ENCODE results near the gene ADAT3.
A peak's percentile ranks its signal among the peaks of the same experiment; 100 is the strongest.

The ADAT3 gene

GRCh38 chr19:1862068-1862423 lies 43.2 kb upstream of the ADAT3 start:
- H3K36me3 ChIP-seq (ENCODE audit: control insufficient read depth, insufficient read depth, low read length), result no peaks in the 10 kb centered on the region
- H3K4me1 ChIP-seq (ENCODE audit: control insufficient read depth, insufficient read depth, low read length), result peaks cover 56% of the 10 kb centered on the region
- peak overlapping the region; percentile 71 for H3K9ac ChIP-seq (ENCODE audit: low read length)
- peak overlapping the region; percentile 31 for H3K4me3 ChIP-seq (ENCODE audit: low read length)
- H3K27me3 ChIP-seq (ENCODE audit: control insufficient read depth, insufficient read depth, low read length), result no peaks in the 10 kb centered on the region
- no peaks in the 10 kb centered on the region for H3K9me3 ChIP-seq (ENCODE audit: control insufficient read depth, low read length)

GRCh38 chr19:1862424-1863327 lies 42.5 kb upstream of the ADAT3 start:
- no peaks in the 10 kb centered on the region for H3K27me3 ChIP-seq (ENCODE audit: control insufficient read depth, insufficient read depth, low read length)
- peak overlapping the region; percentile 31 for H3K4me3 ChIP-seq (ENCODE audit: low read length)
- peaks cover 50% of the 10 kb centered on the region for H3K4me1 ChIP-seq (ENCODE audit: control insufficient read depth, insufficient read depth, low read length)
- H3K9ac ChIP-seq (ENCODE audit: low read length), result peak overlapping the region; percentile 71
- no peaks in the 10 kb centered on the region for H3K36me3 ChIP-seq (ENCODE audit: control insufficient read depth, insufficient read depth, low read length)
- H3K9me3 ChIP-seq (ENCODE audit: control insufficient read depth, low read length), result no peaks in the 10 kb centered on the region

- H3K4me1 ChIP-seq (ENCODE audit: control insufficient read depth, insufficient read depth, low read length), result peaks cover 43% of the 10 kb centered on the region
Observed at GRCh38 chr19:1863328-1863637, 41.9 kb upstream of the ADAT3 start, which contains the start of gene KLF16. Gene KLF16, minus strand, starts transcription at chr19:1863579. Its CDS starts 82 bp downstream, at chr19:1863497.

GRCh38 chr19:1863638-1864479 lies 41.3 kb upstream of the ADAT3 start:
- Histone ChIP-seq H3K27me3 (ENCODE audit: control insufficient read depth, insufficient read depth, low read length) (no peaks in the 10 kb centered on the region), H3K36me3 (ENCODE audit: control insufficient read depth, insufficient read depth, low read length) (no peaks in the 10 kb centered on the region), H3K4me1 (ENCODE audit: control insufficient read depth, insufficient read depth, low read length) (peaks cover 38% of the 10 kb centered on the region), H3K4me3 (ENCODE audit: low read length) (peak overlapping the region; percentile 25), H3K9me3 (ENCODE audit: control insufficient read depth, low read length) (no peaks in the 10 kb centered on the region), H3K9ac (ENCODE audit: low read length) (peak overlapping the region; percentile 69)

More at GRCh38 chr19:1863328-1863637, 41.9 kb upstream of the ADAT3 start, which contains the start of gene KLF16:
- no peaks in the 10 kb centered on the region for H3K36me3 ChIP-seq (ENCODE audit: control insufficient read depth, insufficient read depth, low read length)
- no peaks in the 10 kb centered on the region for H3K27me3 ChIP-seq (ENCODE audit: control insufficient read depth, insufficient read depth, low read length)
- peak within 1 kb of the TSS; percentile 71 for H3K9ac ChIP-seq (ENCODE audit: low read length)
- peak within 1 kb of the TSS; percentile 31 for H3K4me3 ChIP-seq (ENCODE audit: low read length)
- no peaks in the 10 kb centered on the region for H3K9me3 ChIP-seq (ENCODE audit: control insufficient read depth, low read length)

- Histone ChIP-seq H3K9me3 (ENCODE audit: control insufficient read depth, low read length) (no peaks in the 10 kb centered on the region), H3K4me1 (ENCODE audit: control insufficient read depth, insufficient read depth, low read length) (peaks cover 30% of the 10 kb centered on the region), H3K4me3 (ENCODE audit: low read length) (peak overlapping the region; percentile 25), H3K27me3 (ENCODE audit: control insufficient read depth, insufficient read depth, low read length) (no peaks in the 10 kb centered on the region), H3K9ac (ENCODE audit: low read length) (peak overlapping the region; percentile 69), H3K36me3 (ENCODE audit: control insufficient read depth, insufficient read depth, low read length) (no peaks in the 10 kb centered on the region)
Observed at GRCh38 chr19:1864480-1865171, 40.6 kb upstream of the ADAT3 start.

- Histone ChIP-seq H3K4me1 (ENCODE audit: control insufficient read depth, insufficient read depth, low read length) (peaks cover 22% of the 10 kb centered on the region), H3K4me3 (ENCODE audit: low read length) (peak overlapping the region; percentile 25), H3K9me3 (ENCODE audit: control insufficient read depth, low read length) (no peaks in the 10 kb centered on the region), H3K9ac (ENCODE audit: low read length) (peak overlapping the region; percentile 69), H3K27me3 (ENCODE audit: control insufficient read depth, insufficient read depth, low read length) (no peaks in the 10 kb centered on the region), H3K36me3 (ENCODE audit: control insufficient read depth, insufficient read depth, low read length) (no peaks in the 10 kb centered on the region)
Observed at GRCh38 chr19:1865172-1866010, 39.8 kb upstream of the ADAT3 start.

- H3K9me3 ChIP-seq (ENCODE audit: control insufficient read depth, low read length), result no peaks in the 10 kb centered on the region
- H3K4me3 ChIP-seq (ENCODE audit: low read length), result no peak overlapping the region
- peaks cover 14% of the 10 kb centered on the region for H3K4me1 ChIP-seq (ENCODE audit: control insufficient read depth, insufficient read depth, low read length)
- no peaks in the 10 kb centered on the region for H3K27me3 ChIP-seq (ENCODE audit: control insufficient read depth, insufficient read depth, low read length)
- no peak overlapping the region for H3K9ac ChIP-seq (ENCODE audit: low read length)
- H3K36me3 ChIP-seq (ENCODE audit: control insufficient read depth, insufficient read depth, low read length), result no peaks in the 10 kb centered on the region
Observed at GRCh38 chr19:1866693-1867348, 38.4 kb upstream of the ADAT3 start.

- no peak overlapping the region for H3K4me3 ChIP-seq (ENCODE audit: low read length)
- no peak overlapping the region for H3K9ac ChIP-seq (ENCODE audit: low read length)
- H3K27me3 ChIP-seq (ENCODE audit: control insufficient read depth, insufficient read depth, low read length), result no peaks in the 10 kb centered on the region
- no peaks in the 10 kb centered on the region for H3K36me3 ChIP-seq (ENCODE audit: control insufficient read depth, insufficient read depth, low read length)
- peaks cover 17% of the 10 kb centered on the region for H3K4me1 ChIP-seq (ENCODE audit: control insufficient read depth, insufficient read depth, low read length)
- no peaks in the 10 kb centered on the region for H3K9me3 ChIP-seq (ENCODE audit: control insufficient read depth, low read length)
Observed at GRCh38 chr19:1867349-1867724, 37.9 kb upstream of the ADAT3 start.

- H3K4me3 ChIP-seq (ENCODE audit: low read length), result no peak overlapping the region
- H3K4me1 ChIP-seq (ENCODE audit: control insufficient read depth, insufficient read depth, low read length), result peaks cover 33% of the 10 kb centered on the region
- H3K9ac ChIP-seq (ENCODE audit: low read length), result no peak overlapping the region
- H3K36me3 ChIP-seq (ENCODE audit: control insufficient read depth, insufficient read depth, low read length), result no peaks in the 10 kb centered on the region
- H3K27me3 ChIP-seq (ENCODE audit: control insufficient read depth, insufficient read depth, low read length), result no peaks in the 10 kb centered on the region
- no peaks in the 10 kb centered on the region for H3K9me3 ChIP-seq (ENCODE audit: control insufficient read depth, low read length)
Observed at GRCh38 chr19:1868971-1869370, 36.2 kb upstream of the ADAT3 start.

- Histone ChIP-seq H3K36me3 (ENCODE audit: control insufficient read depth, insufficient read depth, low read length) (no peaks in the 10 kb centered on the region), H3K4me3 (ENCODE audit: low read length) (no peak overlapping the region), H3K9ac (ENCODE audit: low read length) (no peak overlapping the region), H3K4me1 (ENCODE audit: control insufficient read depth, insufficient read depth, low read length) (peaks cover 31% of the 10 kb centered on the region), H3K9me3 (ENCODE audit: control insufficient read depth, low read length) (no peaks in the 10 kb centered on the region), H3K27me3 (ENCODE audit: control insufficient read depth, insufficient read depth, low read length) (no peaks in the 10 kb centered on the region)
Observed at GRCh38 chr19:1871140-1871597, 34.0 kb upstream of the ADAT3 start.

GRCh38 chr19:1871630-1872029 lies 33.6 kb upstream of the ADAT3 start:
- H3K36me3 ChIP-seq (ENCODE audit: control insufficient read depth, insufficient read depth, low read length), result no peaks in the 10 kb centered on the region
- H3K4me3 ChIP-seq (ENCODE audit: low read length), result no peak overlapping the region
- peaks cover 36% of the 10 kb centered on the region for H3K4me1 ChIP-seq (ENCODE audit: control insufficient read depth, insufficient read depth, low read length)
- no peaks in the 10 kb centered on the region for H3K9me3 ChIP-seq (ENCODE audit: control insufficient read depth, low read length)
- H3K9ac ChIP-seq (ENCODE audit: low read length), result no peak overlapping the region
- H3K27me3 ChIP-seq (ENCODE audit: control insufficient read depth, insufficient read depth, low read length), result no peaks in the 10 kb centered on the region
